H1 (cell line): ENCODE measurements around the gene SYT15. TPM values are rescaled to one million over a fixed set of nuclear protein-coding genes. Genes with fewer than 3 reads are reported as not detected.

ENCODE experiments used
- BACH1 ChIP-seq: IDR thresholded peaks from 2 replicates; pipeline ENCODE4 v1.6.1; 2012; ENCODE audit warnings: low read length, improper control_type of control experiment
- CBX8 ChIP-seq: fragments of 300-800, 300-1000 bp; sonication (generic); IDR thresholded peaks from 2 replicates; pipeline ENCODE4 v1.7.1; 2016; ENCODE audit warnings: low read depth, low read length, borderline replicate concordance
- HDAC6 ChIP-seq: IDR thresholded peaks from one replicate; pipeline ENCODE4 v1.7.1; 2012; ENCODE audit warnings: low read depth, mild to moderate bottlenecking, inconsistent platforms, low read length, moderate library complexity
- PHF8 ChIP-seq: fragments of 200-600 bp; sonication (generic); conservative IDR thresholded peaks from 2 replicates; pipeline ENCODE4 v1.7.1; 2012; ENCODE audit warnings: low read depth, mild to moderate bottlenecking, inconsistent platforms, low read length, moderate library complexity
- POLR2A ChIP-seq, 2 experiments: IDR thresholded peaks; 1 replicate in 1 of 2; 2 replicates in 1 of 2; pipeline ENCODE4 v1.6.1; 2011; ENCODE audit warnings: low read depth in 2 of 2, low read length in 2 of 2, mild to moderate bottlenecking in 2 of 2; ENCODE audit errors: control extremely low read depth in 1 of 2
- POU5F1 ChIP-seq: IDR thresholded peaks from 2 replicates; pipeline ENCODE4 v1.6.1; 2011; ENCODE audit warnings: low read depth, mild to moderate bottlenecking, low read length, moderate library complexity
- polyA plus RNA-seq, 7 experiments: library from polyadenylated mRNA; depleted of rRNA in 3 of 7; stranded (reverse) in 5 of 7; unstranded in 2 of 7; fragments of >200 nt in 5 of 7; fragments of 200-250 nt in 2 of 7; gene quantifications; 1 replicate in 5 of 7; 2 replicates in 1 of 7; 4 replicates in 1 of 7; pipeline versions ENCODE4 v1.2.1 to v1.2.3, GENCODE V29; 2011 to 2013; ENCODE audit warnings: missing spikeins in 2 of 7, mixed read lengths in 2 of 7
- total RNA-seq: library from RNA; stranded (reverse); fragmentation: NEBNext Ultra II Directional; extraction: Animal tissue kit (Norgen Biotek cat#: 25700); gene quantifications from 2 replicates; pipeline ENCODE4 v1.2.1, GENCODE V29; 2021

Gene SYT15
- total and polyA plus RNA-seq, 2 of the 8 experiments (the other 6 are each of a cell fraction or from before 2014, with no cell fraction given), result 0.39 to 0.61 TPM

DNA sequence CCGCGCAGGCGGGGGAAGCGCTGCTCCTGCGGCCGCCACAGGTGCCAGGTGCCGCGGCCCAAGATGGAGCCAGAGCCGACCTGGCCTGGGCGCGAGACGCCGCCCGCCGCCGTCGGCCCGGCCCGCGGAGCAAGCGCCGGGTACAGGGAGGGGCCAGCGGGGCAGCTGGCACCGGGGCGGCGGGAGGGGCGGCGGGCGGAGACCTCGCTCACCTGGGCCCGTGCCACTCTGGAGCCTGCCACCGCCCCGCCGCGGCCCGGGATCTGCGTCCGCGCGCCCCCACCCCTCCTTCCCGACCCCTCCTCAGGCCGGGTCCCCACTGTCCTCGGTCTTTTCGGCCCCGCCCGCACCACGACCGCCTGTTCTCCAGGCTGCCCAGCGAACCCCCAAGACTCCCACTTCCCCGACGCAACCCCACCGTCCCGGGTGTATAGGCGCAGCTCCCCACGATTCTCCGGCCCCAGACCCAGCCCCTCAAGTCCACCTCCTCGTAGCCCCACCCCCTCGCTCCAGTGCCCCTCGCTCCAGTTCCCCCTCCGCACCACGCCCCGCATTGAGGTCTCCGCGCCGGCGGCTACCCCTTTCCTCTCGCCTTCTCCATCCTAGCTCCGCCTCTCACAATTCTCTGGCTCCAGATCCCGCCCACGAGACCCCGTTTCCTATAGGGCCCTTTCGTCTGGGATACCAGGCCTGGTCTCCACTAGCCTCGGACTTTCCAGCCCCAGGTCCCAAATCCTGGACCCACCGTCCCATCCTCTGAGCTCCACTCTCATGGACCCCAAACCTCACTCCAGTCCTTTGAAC, 22.2 kb upstream of the SYT15 start, which contains the start of gene GPRIN2 (continued):
- TF ChIP-seq POU5F1 (no peak), BACH1 (0 out of 2 replicates have a peak, but pooled peaks have one; percentile 22), PHF8 (peak; percentile 56), CBX8 (no peak), POLR2A (IDR thresholded peaks at IDR 0.05; ENCODE audit: control extremely low read depth in 1 of 2, low read depth in 2 of 2, low read length in 2 of 2) (peak in 1 of 2 experiments; percentile 82; a peak in 2 of 3 replicates), HDAC6 (no peak)
- TF ChIP-seq, all 59 proteins: peak for 11
